Fibroblast of skin of abdomen (primary cell): ENCODE measurements around the gene CLEC4G.

Experiments
- DNase-seq: peaks from one replicate; pipeline ENCODE4 v3.0.0-alpha.2; 2013

The CLEC4G gene

GRCh38 chr19:7720351-7720750 lies 11.6 kb downstream of the CLEC4G start:
- no peak for DNase-seq

GRCh38 chr19:7718668-7719067 lies 13.2 kb downstream of the CLEC4G start:
- no peak for DNase-seq

DNA sequence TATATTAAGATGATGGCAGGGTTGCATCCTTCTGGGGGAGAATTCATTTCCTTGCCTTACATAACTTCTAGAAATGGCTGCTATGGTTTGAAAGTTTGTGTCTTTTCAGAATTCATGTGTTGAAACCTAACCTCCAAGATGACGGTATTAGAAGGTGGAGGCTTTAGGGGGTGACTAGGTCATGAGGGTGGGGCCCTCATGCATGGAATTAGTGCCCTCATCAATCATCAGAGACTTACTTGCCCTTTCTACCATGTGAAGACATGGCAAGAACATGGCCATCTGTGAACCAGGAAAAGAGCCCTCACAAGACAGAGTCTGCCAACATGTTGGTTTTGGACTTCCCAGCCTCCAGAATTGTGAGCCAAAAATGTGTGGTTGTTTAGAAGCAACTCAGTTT lies 15.1 kb downstream of the CLEC4G start:
- no peak for DNase-seq

GRCh38 chr19:7715671-7716070 lies 16.2 kb downstream of the CLEC4G start:
- no peak for DNase-seq

DNA sequence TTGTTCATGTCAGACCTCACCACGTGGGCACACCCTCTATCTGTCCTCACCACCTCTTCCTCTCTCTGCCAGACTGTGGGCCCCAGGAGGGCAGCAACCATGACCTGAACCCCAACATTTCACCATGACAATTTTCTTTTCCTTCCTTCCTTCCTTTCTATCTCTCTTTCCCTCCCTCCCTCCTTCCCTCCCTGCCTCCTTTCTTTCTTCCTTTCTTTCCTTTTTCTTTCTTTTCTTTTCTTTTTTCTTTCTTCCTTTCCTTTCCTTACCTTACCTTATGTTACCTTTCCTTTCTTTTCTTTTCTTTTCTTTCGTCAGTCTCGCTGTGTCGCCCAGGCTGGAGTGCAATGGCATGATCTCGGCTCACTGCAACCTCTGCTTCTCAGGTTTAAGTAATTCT lies 21.3 kb downstream of the CLEC4G start:
- no peak for DNase-seq

DNA sequence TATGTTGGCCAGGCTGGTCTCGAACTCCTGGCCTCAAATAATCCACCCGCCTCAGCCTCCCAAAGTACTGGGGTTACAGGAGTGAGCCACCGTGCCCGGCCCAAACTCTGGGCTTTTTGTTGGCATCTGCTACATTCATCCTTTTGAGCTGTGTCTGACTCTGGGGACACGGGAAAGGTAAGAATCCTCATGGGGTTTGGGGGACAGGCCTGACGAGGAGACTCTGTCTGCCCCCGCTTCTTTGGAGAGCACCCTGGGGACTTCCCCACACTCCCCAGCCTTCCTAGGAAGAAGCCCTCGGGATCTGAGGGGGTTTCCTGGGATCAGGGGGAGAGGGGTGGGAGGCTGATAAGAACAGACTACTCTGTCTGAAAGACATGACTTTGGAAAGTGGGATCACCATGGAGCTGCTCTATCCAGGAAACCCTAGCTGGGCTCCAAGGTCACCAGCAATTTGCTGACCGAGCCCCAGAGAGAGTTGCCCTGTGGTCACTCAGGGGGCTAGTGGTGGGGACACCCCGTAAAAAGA lies 21.9 kb downstream of the CLEC4G start:
- DNase-seq = no peak

DNA sequence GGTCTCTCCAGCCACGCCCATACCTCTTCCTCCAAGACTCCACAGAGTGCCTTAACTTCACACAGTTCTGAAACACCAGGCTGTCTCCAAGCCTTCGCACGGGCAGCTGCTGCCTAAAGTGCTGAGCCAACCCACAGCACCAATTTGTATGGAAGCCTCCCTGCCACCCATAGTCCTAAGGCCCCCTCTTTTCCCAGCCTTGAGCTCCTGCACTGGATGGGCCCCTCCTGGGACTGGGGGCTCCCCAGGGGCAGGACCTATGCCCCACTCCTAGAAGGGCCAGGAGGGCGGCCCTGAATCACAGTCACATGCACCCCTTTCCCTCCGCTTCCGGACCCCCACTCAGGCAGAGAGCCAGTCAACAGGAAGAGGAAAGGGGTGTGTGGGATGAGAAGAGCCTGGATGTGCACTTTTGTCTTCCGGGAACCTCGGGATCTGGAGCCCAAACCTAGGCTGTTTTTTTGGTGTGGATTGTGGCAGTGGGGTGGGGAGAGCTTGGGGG lies 24.9 kb downstream of the CLEC4G start:
- no peak for DNase-seq

DNA sequence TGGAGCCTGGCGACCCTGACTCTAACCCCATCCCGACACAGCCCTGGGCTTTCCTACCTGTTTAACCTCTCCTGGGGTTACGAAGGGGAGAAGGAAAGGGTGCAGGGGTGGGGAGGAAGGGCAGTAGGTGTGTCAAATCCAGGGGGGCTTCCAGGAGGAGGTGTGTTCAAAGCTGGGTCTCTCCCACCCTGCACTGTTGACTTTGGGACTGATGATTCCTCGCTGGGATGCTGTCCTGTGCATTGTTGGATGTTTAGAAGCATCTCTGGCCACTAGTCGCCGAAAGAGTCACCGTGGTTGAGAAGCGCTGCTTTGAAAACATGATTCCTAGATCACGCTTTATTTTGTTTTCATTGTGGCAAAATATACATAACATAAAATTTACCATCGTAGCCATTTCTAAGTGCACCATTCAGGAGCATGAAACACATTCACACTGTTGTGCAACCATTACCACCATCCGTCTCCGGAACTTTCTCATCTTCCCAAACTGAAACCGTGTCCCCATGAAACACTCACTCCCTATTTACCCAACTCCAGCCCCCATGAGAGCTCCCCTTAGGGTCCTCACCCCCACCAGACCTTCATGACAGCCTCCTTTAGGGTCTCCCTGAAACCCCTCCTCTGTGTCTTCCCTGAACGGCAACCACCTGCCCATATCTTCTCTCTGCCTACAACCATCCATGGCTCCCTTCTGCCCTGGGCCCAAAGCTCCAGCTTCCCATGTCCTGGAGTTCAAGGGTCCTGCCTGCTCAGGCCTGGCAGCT lies 25.5 kb downstream of the CLEC4G start:
- DNase-seq = no peak

GRCh38 chr19:7705387-7706187 lies 26.3 kb downstream of the CLEC4G start:
- DNase-seq = no peak

DNA sequence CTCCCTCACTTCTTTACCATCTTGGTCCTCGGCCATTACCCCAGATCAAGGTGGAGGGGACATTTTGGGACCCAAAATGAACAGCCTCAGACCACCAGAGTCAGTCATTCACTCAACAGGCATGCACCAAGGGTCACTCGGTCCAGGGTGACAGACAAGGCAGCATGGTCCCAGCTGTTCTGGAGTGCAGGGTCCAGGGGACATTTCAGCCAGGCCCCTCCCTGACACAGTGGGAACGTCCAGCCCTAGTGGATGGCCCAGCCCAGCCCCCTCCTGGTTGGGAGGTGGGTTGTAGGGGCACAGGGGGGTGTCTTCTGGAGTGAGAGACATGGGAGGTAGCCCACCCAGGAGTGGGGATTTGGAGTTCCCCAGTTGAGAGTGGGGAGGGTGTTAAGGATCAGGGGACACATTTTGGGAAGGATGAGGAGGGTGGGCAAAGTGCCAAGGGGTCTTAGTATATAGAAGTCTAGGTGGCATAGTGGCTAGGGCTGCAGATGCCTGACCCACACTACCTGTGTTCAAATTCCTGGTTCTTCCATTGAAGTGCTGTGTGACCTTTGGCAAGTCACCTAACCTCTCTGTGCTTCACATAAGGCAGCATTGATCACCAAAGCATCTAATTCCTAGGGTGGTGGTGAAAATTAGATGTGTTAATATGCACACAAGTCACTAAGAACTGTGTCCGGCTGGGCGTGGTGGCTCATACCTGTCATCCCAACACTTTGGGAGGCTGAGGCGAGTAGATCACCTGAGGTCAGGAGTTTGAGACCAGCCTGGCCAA lies 27.4 kb downstream of the CLEC4G start:
- DNase-seq = no peak

DNA sequence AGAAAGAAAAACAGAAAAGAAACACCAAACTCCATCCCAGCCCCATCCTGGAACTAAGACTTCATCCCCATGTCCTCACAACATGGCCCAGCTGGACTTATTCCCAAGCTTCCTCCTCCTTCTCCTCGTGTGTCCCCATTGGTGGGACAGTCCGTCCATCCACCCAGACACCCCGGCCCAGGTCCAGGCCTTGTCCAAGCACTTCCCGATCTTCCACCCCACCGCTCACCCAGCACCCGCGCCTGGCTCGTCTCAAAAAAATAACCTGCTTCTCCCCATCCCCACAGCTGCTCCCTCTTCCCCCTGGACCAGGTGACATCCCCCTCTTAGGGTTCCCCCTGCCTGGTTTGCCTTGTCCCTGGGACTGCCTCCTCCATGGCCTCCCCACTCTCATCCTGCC lies 28.6 kb downstream of the CLEC4G start:
- no peak for DNase-seq

DNA sequence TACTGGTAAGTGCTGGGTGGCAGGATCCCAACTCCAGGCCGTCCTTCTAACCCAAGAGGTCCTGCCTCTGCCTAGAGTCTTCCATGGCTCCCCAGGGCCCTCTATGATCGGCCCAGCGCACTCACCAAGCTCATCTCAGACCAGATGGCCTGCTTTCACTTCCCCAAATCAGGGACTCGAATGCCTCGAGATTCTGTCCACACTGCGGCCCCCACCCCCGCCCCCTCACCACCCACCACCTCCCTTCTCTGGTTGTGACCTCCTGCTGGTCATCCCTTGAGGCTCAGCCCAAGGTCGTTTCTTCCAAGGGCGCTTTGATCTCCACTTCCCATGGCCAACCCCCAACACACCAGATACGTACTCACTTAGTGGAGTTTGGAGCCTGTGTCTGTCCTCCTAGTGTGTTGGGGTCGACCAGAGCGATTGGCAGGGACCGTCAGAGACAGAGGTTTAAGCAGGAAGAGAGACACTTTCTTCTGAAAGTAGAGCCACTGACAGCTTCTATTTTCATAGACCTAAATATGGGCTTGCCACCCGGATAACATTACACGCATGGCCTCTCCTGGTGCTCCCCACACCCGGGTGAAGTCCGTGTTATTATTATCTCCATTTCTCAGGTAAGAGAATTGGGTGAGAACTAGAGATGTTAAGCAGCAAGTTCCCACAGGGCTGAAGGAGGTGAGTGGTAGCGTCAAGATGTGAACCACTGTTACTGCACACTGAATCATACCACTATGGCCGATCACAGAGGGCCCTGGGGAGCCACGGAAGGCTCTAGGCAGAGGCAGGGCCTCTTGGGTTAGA lies 30.1 kb downstream of the CLEC4G start, which contains the start of gene FCER2:
Gene FCER2, minus strand, starts transcription at position 478 of the 804 bp plus-strand sequence. CDS start 2,371 bp downstream, outside the sequence.
- no peak for DNase-seq

DNA sequence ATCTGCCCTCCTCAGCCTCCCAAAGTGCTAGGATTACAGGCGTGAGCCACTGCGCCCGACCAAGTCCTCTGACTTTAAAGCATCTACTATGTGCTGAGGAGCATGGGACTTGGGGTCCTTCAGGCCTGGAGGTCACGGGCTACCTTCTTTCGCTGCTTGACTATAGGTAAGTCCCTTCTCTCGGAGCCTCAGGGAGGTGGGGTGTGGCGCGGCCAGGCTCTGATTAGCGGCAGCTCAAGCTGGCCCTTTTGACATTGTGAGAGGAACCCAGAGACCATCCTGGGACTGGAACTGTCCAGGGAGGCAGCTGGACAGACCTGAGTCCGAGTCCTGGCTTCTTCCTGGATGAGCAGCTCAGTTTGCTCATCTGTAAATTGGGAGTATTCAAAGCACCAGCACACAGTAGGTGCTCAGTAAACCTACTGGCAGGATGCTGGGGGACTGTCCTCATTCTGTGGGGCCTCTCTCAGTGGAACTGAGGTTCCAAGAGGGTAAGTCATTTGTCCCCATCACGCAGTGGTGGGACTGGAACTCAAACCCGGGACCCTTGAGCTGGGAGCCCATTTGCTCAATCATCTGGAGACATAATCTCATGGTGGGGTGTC lies 30.8 kb downstream of the CLEC4G start:
- no peak for DNase-seq

DNA sequence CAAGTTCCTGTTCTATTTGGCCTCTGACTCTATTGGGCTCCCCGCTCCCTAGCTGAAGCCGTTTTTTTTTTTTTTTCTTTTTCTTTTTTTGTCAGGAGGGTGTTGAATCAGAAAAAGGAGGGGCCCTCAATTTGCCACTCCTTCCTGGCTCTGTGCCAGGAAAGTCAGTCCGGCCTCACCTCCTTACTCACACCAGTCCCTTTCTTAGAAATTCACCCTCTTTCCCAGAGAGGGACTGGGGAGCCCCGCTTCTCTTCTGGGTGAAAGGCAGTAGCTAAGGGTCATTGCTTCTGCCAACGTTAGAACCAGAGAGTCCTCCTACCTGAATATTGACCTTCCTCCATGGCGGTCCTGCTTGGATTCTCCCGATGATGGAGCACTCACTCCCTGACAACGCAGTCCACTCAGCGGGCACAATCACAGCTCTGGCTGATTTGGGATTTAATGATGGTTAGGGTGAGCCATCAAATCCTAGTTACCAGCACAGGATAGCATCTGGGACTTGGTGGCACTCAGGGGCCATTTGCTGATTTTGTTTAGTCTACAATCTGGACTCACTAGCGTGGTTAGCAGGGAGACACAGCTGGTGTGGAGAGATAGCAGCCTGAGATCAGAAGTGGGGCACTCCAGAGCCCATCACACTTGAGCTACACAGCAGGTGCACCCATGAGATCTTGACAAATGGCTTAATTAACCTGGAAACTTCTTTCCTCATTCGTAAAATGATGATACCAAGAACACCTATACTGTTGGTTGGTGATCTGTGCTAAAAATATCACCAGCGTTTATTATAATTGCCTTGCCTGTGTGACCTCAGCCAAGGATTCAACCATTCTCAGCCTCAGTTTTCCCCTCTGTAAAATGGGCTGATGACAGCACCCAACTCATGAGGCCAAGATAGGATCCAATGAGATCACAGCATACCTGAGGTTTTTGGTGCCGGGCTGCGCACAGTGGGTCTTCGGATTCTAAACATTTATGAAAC lies 32.2 kb downstream of the CLEC4G start:
- DNase-seq = no peak

DNA sequence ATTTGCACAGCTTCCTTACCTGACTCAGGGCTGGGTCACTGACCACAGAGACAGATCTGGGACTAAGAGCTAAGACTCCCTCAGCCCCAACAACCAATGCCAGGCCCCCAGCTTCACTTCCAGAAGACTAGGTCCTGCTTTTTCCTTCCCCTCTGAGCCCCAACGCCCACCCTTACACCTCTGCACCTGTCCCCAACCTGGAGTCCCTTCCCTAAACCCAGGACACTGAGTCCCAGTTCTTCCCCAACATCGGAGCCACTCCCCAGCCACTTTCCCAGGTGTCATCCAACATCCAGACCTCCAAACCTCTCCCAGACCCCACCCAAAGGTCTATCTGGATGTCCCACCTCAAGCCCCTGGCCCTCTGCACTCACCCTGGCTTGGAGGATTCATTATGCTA lies 32.9 kb downstream of the CLEC4G start:
- no peak for DNase-seq

GRCh38 chr19:7698583-7698982 lies 33.3 kb downstream of the CLEC4G start:
- DNase-seq = no peak

DNA sequence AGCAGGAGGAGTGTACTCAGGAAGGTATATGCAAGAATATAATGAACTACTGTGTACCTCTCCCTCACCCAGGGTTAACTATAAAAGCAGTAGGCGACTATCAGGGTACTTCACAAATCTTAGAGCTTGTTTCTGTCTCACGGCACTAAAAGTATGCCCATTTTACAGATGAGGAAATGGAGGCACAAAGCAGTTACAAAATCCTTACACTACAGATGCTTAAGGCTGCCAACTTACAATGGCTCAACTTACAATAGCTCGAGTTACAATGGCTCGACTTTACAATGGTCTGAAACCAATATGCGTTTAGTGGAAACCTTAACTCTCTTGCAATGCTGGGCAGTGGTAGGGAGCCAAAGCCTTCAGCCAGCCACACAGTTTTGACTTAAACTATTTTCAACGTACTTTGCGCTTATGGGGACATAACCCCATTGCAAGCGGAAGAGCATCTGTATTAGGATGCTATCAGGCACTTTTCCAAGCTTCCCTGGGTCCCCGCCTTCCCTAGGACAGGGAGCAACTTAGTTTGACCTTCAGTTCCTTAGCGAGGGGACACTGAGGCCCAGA lies 34.1 kb downstream of the CLEC4G start:
- no peak for DNase-seq

- DNase-seq = no peak
Measured at GRCh38 chr19:7694499-7694898, 37.4 kb downstream of the CLEC4G start.

- no peak for DNase-seq
Measured at GRCh38 chr19:7692417-7693088, 39.4 kb downstream of the CLEC4G start.
